ENCODE data around the gene HNRNPLL. TPM values are rescaled to one million over a fixed set of nuclear protein-coding genes. Genes with fewer than 3 reads are reported as not detected.

Gene HNRNPLL
- total RNA-seq, 5 donors from 2014 or later (not counting 1 experiment from before 2014, with no cell fraction given) = 28.1 to 69.0 (median 35.2) TPM

DNA sequence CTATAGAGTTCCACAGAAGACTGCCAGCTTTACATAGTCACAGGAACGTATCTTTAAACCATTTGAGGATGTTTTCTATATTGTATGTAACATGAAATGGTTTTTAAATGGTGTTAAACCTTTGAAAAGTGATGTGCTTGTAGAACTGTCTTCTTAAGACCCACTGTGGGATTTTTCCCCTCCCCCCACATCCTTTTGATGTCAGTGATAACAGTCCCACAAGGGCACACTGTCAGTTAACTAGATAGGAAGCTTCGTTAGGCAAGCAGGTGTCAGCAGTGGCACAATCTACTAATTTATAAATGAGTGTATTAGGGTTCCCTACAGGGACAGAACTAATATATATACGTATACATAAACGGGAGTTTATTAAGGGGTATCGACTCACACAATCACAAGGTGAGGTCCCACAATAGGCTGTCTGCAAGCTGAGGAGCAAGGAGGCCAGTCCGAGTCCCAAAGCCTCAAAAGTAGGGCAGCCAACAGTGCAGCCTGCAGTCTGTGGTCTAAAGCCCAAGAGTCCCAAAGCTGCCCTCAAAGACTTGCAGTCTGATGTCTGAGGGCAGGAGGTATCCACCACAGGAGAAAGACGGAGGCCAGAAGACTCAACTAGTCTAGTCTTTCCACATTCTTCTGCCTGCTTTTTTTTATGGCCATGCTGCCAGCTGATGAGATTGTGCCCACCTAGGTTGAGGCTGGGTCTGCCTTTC, 23.8 kb upstream of the HNRNPLL start:
- H3K4me3 ChIP-seq (ENCODE audit: control insufficient read depth in 1 of 2, extremely low read depth in 1 of 2, low read length in 1 of 2) = no peak overlapping the region

GRCh38 chr2:38622210-38622609, 19.5 kb upstream of the HNRNPLL start:
- Histone ChIP-seq H3K4me3 (ENCODE audit: control insufficient read depth in 1 of 2, extremely low read depth in 1 of 2, low read length in 1 of 2) (no peak overlapping the region), H3K27me3 (replicated peaks in 1 of 2; ENCODE audit: control insufficient read depth in 2 of 2, extremely low read depth in 1 of 2, insufficient read depth in 2 of 2, low read length in 1 of 2) (no peaks in the 10 kb centered on the region), H3K4me1 (ENCODE audit: control insufficient read depth in 1 of 2, extremely low read depth in 1 of 2, insufficient read depth in 2 of 2, low read length in 2 of 2) (peaks cover 4 to 15% of the 10 kb centered on the region in 2 experiments), H3K9me3 (no peaks in the 10 kb centered on the region), H3K36me3 (ENCODE audit: control insufficient read depth in 2 of 2, extremely low read depth in 1 of 2, insufficient read depth in 1 of 2, low read length in 1 of 2) (no peaks in the 10 kb centered on the region), H3K27ac (ENCODE audit: low read length) (no peak overlapping the region)
- no peak overlapping the region for H3K4me3 Mint-ChIP-seq
- no peak for ATAC-seq (replicated peaks in 1 of 4)
- DNase-seq = no peak
- ChIA-PET POLR2A (no interaction called here), CTCF (no interaction called here)
- H3K27me3 Mint-ChIP-seq = peaks cover 0 to 1% of the 10 kb centered on the region in 2 donors
- no CpG with 5 or more reads among the region's 3 CpGs for whole genome bisulfite sequencing (ENCODE audit: insufficient coverage)
- peaks cover 14 to 23% (median 18%) of the 10 kb centered on the region in 3 donors for H3K4me1 Mint-ChIP-seq
- H3K27ac Mint-ChIP-seq = no peak overlapping the region
- H3K9me3 Mint-ChIP-seq = peaks cover 0 to 3% (median 0%) of the 10 kb centered on the region in 3 donors
- no peaks in the 10 kb centered on the region for H3K36me3 Mint-ChIP-seq

More for the DNA sequence above, 23.8 kb upstream of the HNRNPLL start:
- Mint-ChIP-seq H3K4me1 (peaks cover 15 to 25% (median 19%) of the 10 kb centered on the region in 3 donors), H3K27ac (peak overlapping the region; percentile 66 to 72), H3K4me3 (peak overlapping the region in 1 of 3 donors; percentile 25), H3K36me3 (no peaks in the 10 kb centered on the region), H3K27me3 (no peaks in the 10 kb centered on the region), H3K9me3 (no peaks in the 10 kb centered on the region)
- WGBS (ENCODE audit: insufficient coverage) = 68% methylated on average over 2 of the region's 7 CpGs
- ATAC-seq (replicated peaks in 1 of 4) = peak; percentile 72 to 91 (median 84)
- Histone ChIP-seq H3K27me3 (replicated peaks in 1 of 2; ENCODE audit: control insufficient read depth in 2 of 2, extremely low read depth in 1 of 2, insufficient read depth in 2 of 2, low read length in 1 of 2) (no peaks in the 10 kb centered on the region), H3K9me3 (no peaks in the 10 kb centered on the region), H3K4me1 (ENCODE audit: control insufficient read depth in 1 of 2, extremely low read depth in 1 of 2, insufficient read depth in 2 of 2, low read length in 2 of 2) (peaks cover 4 to 15% of the 10 kb centered on the region in 2 experiments), H3K27ac (ENCODE audit: low read length) (no peak overlapping the region), H3K36me3 (ENCODE audit: control insufficient read depth in 2 of 2, extremely low read depth in 1 of 2, insufficient read depth in 1 of 2, low read length in 1 of 2) (no peaks in the 10 kb centered on the region)
- DNase-seq = peak in 29 of 35 experiments; percentile 5 to 66 (median 33)
- POLR2A ChIA-PET = interaction anchor here in 1 of 2 donors (0.6 to 0.9 kb wide), 2 partner anchors 21 to 62 kb away, joined by 3 to 6 read pairs; no protein-coding TSS in a partner anchor
- CTCF ChIA-PET = interaction anchor here in 1 of 2 donors (0.6 to 1.4 kb wide), 3 partner anchors 22 to 329 kb away, joined by 4 to 7 read pairs (median 5); no protein-coding TSS in a partner anchor

DNA sequence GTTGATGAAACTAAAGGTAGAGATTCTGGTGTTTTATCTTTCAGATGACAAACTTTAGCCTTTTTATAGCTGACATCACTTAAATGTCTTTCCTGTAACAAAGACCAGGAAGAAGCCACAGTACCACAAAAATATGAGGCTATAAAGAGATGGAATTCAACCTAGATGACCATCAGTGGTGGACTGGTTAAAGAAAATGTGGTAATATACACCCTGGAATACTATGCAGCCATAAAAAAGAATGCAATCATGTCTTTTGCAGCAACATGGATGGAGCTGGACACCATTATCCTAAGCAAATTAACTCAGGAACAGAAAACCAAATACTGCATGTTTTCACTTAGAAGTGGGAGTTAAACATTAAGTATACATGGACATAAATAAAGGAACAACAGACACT, 18.3 kb upstream of the HNRNPLL start:
- H3K27ac Mint-ChIP-seq = no peak overlapping the region
- H3K27me3 Mint-ChIP-seq = peaks cover 0 to 5% of the 10 kb centered on the region in 2 donors
- no peak overlapping the region for H3K4me3 Mint-ChIP-seq
- peaks cover 0 to 3% (median 0%) of the 10 kb centered on the region in 3 donors for H3K9me3 Mint-ChIP-seq
- no peak for DNase-seq
- H3K4me1 Mint-ChIP-seq = peaks cover 2 to 11% (median 6%) of the 10 kb centered on the region in 3 donors
- peaks cover 1 to 3% of the 10 kb centered on the region in 2 experiments for H3K4me1 ChIP-seq (ENCODE audit: control insufficient read depth in 1 of 2, extremely low read depth in 1 of 2, insufficient read depth in 2 of 2, low read length in 2 of 2)
- ChIA-PET CTCF (no interaction called here), POLR2A (no interaction called here)
- no peak for ATAC-seq (replicated peaks in 1 of 4)
- no peaks in the 10 kb centered on the region for H3K36me3 Mint-ChIP-seq
- H3K36me3 ChIP-seq (ENCODE audit: control insufficient read depth in 2 of 2, extremely low read depth in 1 of 2, insufficient read depth in 1 of 2, low read length in 1 of 2) = no peaks in the 10 kb centered on the region
- H3K27me3 ChIP-seq (replicated peaks in 1 of 2; ENCODE audit: control insufficient read depth in 2 of 2, extremely low read depth in 1 of 2, insufficient read depth in 2 of 2, low read length in 1 of 2) = no peaks in the 10 kb centered on the region
- no peaks in the 10 kb centered on the region for H3K9me3 ChIP-seq
- H3K27ac ChIP-seq (ENCODE audit: low read length) = no peak overlapping the region
- H3K4me3 ChIP-seq (ENCODE audit: control insufficient read depth in 1 of 2, extremely low read depth in 1 of 2, low read length in 1 of 2) = no peak overlapping the region

DNA sequence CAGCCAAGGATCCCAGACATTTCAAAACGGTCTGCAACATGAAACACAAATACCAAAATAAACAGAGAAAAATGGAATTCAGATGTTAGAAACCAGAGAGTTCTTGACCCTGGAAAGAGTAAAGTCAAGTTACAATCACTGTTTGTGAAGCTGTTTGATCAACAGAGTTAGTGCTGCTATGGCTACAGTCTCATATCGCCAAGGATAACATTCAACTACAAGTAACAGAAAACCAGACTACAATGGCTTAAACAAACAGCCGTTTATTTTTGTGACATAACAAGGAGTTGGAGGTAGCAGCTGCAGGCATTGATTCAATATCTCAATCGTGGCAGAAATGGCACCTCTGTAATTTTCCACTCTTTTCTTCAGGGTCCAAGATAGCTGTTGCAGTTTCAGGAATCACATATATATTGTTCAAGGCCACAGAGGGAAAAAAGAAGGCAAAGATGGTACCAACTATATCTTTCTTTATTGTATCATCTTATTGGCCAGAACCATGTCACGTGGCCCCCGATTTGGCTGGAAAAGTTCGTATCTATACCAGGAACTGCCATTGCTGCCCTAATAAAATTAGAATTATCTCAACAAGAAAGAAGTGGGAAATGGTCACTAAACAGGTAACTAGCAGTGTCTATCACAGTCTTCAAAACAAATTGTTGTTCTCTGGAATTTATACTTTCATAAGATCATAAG, 17.7 kb upstream of the HNRNPLL start:
- no peak for DNase-seq
- no peaks in the 10 kb centered on the region for H3K9me3 ChIP-seq
- no peaks in the 10 kb centered on the region for H3K4me1 ChIP-seq (ENCODE audit: control insufficient read depth in 1 of 2, extremely low read depth in 1 of 2, insufficient read depth in 2 of 2, low read length in 2 of 2)
- no peaks in the 10 kb centered on the region for H3K36me3 Mint-ChIP-seq
- no peak overlapping the region for H3K27ac ChIP-seq (ENCODE audit: low read length)
- H3K27me3 ChIP-seq (replicated peaks in 1 of 2; ENCODE audit: control insufficient read depth in 2 of 2, extremely low read depth in 1 of 2, insufficient read depth in 2 of 2, low read length in 1 of 2) = no peaks in the 10 kb centered on the region
- ChIA-PET CTCF (no interaction called here), POLR2A (interaction anchor here (0.5 to 0.7 kb wide), 2 partner anchors 164 to 309 kb away, joined by 4 to 7 read pairs; no protein-coding TSS in a partner anchor)
- H3K27me3 Mint-ChIP-seq = peaks cover 0 to 5% of the 10 kb centered on the region in 2 donors
- no peak for ATAC-seq (replicated peaks in 1 of 4)
- peaks cover 0 to 3% (median 0%) of the 10 kb centered on the region in 3 donors for H3K9me3 Mint-ChIP-seq
- no peak overlapping the region for H3K4me3 Mint-ChIP-seq
- no peak overlapping the region for H3K27ac Mint-ChIP-seq
- no peaks in the 10 kb centered on the region for H3K36me3 ChIP-seq (ENCODE audit: control insufficient read depth in 2 of 2, extremely low read depth in 1 of 2, insufficient read depth in 1 of 2, low read length in 1 of 2)
- H3K4me3 ChIP-seq (ENCODE audit: control insufficient read depth in 1 of 2, extremely low read depth in 1 of 2, low read length in 1 of 2) = no peak overlapping the region
- 40% methylated on average over 2 of the region's 7 CpGs for WGBS (ENCODE audit: insufficient coverage)
- H3K4me1 Mint-ChIP-seq = peaks cover 0 to 7% (median 4%) of the 10 kb centered on the region in 3 donors

DNA sequence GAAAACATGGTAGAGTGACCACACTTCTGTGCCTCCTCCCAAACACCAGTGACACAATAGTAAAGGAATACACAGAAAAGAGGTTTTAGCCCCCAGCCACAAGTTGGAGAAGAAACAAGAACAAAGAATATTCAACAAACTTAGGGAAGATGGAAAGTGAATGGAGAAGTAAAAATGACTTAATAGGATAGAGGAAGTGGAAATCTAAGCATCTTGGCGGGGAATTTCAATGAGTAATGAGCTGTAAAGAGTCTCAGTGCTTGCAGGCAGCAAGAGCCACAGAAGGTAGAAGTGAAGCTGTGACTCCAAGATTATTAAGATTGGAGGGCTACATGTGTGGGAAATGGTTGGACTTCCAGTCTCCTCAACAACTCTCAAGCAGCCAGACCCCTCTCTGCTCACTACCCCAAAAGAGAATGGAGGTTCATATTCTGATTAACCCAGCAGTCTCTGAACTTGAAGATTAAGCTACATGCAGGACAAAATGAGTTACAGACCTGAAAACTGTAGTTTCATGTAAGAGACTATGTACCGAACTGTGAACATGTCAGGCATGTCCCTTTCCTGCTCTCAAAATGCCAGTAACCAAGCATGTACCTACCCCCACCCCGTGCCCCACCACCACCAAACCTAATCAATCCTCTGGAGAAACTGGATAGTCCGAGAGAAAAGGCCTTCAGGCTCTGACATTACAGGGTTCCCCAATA, 16.9 kb upstream of the HNRNPLL start:
- H3K4me1 ChIP-seq (ENCODE audit: control insufficient read depth in 1 of 2, extremely low read depth in 1 of 2, insufficient read depth in 2 of 2, low read length in 2 of 2) = no peaks in the 10 kb centered on the region
- Mint-ChIP-seq H3K27ac (no peak overlapping the region), H3K4me1 (peaks cover 0 to 3% (median 0%) of the 10 kb centered on the region in 3 donors), H3K36me3 (no peaks in the 10 kb centered on the region), H3K4me3 (no peak overlapping the region), H3K9me3 (peaks cover 0 to 3% (median 0%) of the 10 kb centered on the region in 3 donors), H3K27me3 (peaks cover 0 to 5% of the 10 kb centered on the region in 2 donors)
- H3K36me3 ChIP-seq (ENCODE audit: control insufficient read depth in 2 of 2, extremely low read depth in 1 of 2, insufficient read depth in 1 of 2, low read length in 1 of 2) = no peaks in the 10 kb centered on the region
- CTCF ChIA-PET = no interaction called here
- H3K9me3 ChIP-seq = no peaks in the 10 kb centered on the region
- ATAC-seq (replicated peaks in 1 of 4) (no peak), DNase-seq (no peak)
- POLR2A ChIA-PET = interaction anchor here in 1 of 2 donors (0.7 kb wide), 1 partner anchor 309 kb away, joined by 7 read pairs; no protein-coding TSS in a partner anchor
- no peaks in the 10 kb centered on the region for H3K27me3 ChIP-seq (replicated peaks in 1 of 2; ENCODE audit: control insufficient read depth in 2 of 2, extremely low read depth in 1 of 2, insufficient read depth in 2 of 2, low read length in 1 of 2)
- H3K4me3 ChIP-seq (ENCODE audit: control insufficient read depth in 1 of 2, extremely low read depth in 1 of 2, low read length in 1 of 2) = no peak overlapping the region
- no peak overlapping the region for H3K27ac ChIP-seq (ENCODE audit: low read length)
- 100% methylated on average over 3 of the region's 4 CpGs for WGBS (ENCODE audit: insufficient coverage)

DNA sequence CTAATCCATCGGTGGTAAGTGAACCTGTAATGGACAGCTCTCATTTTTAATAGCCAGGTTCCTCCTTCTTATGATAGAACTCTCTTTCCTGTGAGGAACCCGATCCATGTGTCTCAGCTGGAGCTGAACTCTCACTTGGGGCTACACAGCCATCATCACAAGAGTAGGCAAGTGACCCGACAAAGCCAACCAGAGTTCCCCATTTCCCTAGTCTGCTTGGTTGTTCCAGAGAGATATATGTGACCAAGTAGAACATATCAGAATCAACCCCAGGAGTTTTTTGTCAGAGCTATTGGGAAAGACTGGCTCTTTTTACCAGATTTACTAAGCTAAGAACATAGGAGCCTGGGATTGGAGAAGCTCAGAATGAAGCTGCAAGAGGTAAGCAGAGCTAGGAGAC, 14.6 kb upstream of the HNRNPLL start:
- Histone ChIP-seq H3K4me3 (ENCODE audit: control insufficient read depth in 1 of 2, extremely low read depth in 1 of 2, low read length in 1 of 2) (no peak overlapping the region), H3K4me1 (ENCODE audit: control insufficient read depth in 1 of 2, extremely low read depth in 1 of 2, insufficient read depth in 2 of 2, low read length in 2 of 2) (no peaks in the 10 kb centered on the region), H3K9me3 (no peaks in the 10 kb centered on the region), H3K27ac (ENCODE audit: low read length) (no peak overlapping the region), H3K27me3 (replicated peaks in 1 of 2; ENCODE audit: control insufficient read depth in 2 of 2, extremely low read depth in 1 of 2, insufficient read depth in 2 of 2, low read length in 1 of 2) (no peaks in the 10 kb centered on the region), H3K36me3 (ENCODE audit: control insufficient read depth in 2 of 2, extremely low read depth in 1 of 2, insufficient read depth in 1 of 2, low read length in 1 of 2) (no peaks in the 10 kb centered on the region)
- Mint-ChIP-seq H3K9me3 (peaks cover 0 to 3% (median 0%) of the 10 kb centered on the region in 3 donors), H3K4me3 (no peak overlapping the region), H3K27ac (no peak overlapping the region), H3K27me3 (peaks cover 0 to 9% of the 10 kb centered on the region in 2 donors), H3K36me3 (no peaks in the 10 kb centered on the region), H3K4me1 (peaks cover 0 to 7% (median 6%) of the 10 kb centered on the region in 3 donors)
- POLR2A ChIA-PET = interaction anchor here in 1 of 2 donors (0.6 kb wide), 1 partner anchor 252 kb away, joined by 4 read pairs; no protein-coding TSS in a partner anchor
- ATAC-seq (replicated peaks in 1 of 4) (no peak), DNase-seq (no peak)
- CTCF ChIA-PET = interaction anchor here (0.7 to 1.8 kb wide), 5 partner anchors 11 to 55 kb away, joined by 3 to 6 read pairs (median 4); no protein-coding TSS in a partner anchor
- 86% methylated on average over 2 of the region's 3 CpGs for WGBS (ENCODE audit: insufficient coverage)
